Liver (tissue), 9 donors: ENCODE results near the gene RNASE4. TPM values are rescaled to one million over a fixed set of nuclear protein-coding genes. Genes with fewer than 3 reads are reported as not detected.

Experiments used
- DNase-seq: peaks from one replicate; pipeline ENCODE4 v3.0.0-alpha.2; 2017; ENCODE audit warnings: low spot score
- H3K27ac ChIP-seq, 2 donors: one replicate each; pipeline ENCODE4 v1.7.0; 2013; ENCODE audit warnings: inconsistent platforms in 2 of 2, low read length in 2 of 2, control low read depth in 1 of 2, low read depth in 1 of 2, mild to moderate bottlenecking in 1 of 2
- H3K27me3 ChIP-seq, 4 donors: one replicate each; pipeline versions ENCODE4 v1.6.1 to v1.7.0; 2013; ENCODE audit warnings: low read length in 3 of 4, inconsistent platforms in 1 of 4, mild to moderate bottlenecking in 1 of 4, moderate library complexity in 1 of 4; ENCODE audit not compliant: control insufficient read depth in 4 of 4, insufficient read depth in 4 of 4
- H3K36me3 ChIP-seq, 4 donors: one replicate each; pipeline versions ENCODE4 v1.6.1 to v1.7.0; 2013; ENCODE audit warnings: low read length in 3 of 4, mild to moderate bottlenecking in 3 of 4, low read depth in 1 of 4, moderate library complexity in 1 of 4; ENCODE audit not compliant: control insufficient read depth in 4 of 4, insufficient read depth in 3 of 4
- H3K4me1 ChIP-seq, 4 donors: one replicate each; pipeline versions ENCODE4 v1.6.1 to v1.7.0; 2013; ENCODE audit warnings: low read length in 3 of 4, mild to moderate bottlenecking in 3 of 4, moderate library complexity in 1 of 4; ENCODE audit not compliant: control insufficient read depth in 4 of 4, insufficient read depth in 4 of 4
- H3K4me3 ChIP-seq, 3 donors: one replicate each; pipeline versions ENCODE4 v1.6.1 to v1.7.0; 2013; ENCODE audit warnings: low read length in 3 of 3, control low read depth in 1 of 3, low read depth in 1 of 3, mild to moderate bottlenecking in 1 of 3
- H3K9ac ChIP-seq, 2 donors: one replicate each; pipeline ENCODE4 v1.7.0; 2013; ENCODE audit warnings: low read length in 2 of 2, mild to moderate bottlenecking in 2 of 2, moderate library complexity in 2 of 2, control low read depth in 1 of 2, low read depth in 1 of 2
- H3K9me3 ChIP-seq, 4 donors: one replicate each; pipeline versions ENCODE4 v1.6.1 to v1.7.0; 2013; ENCODE audit warnings: low read length in 3 of 4; ENCODE audit not compliant: control insufficient read depth in 4 of 4
- EGR1 ChIP-seq, 2 donors: IDR thresholded peaks; 2 replicates each; pipeline ENCODE4 v1.6.1; 2016 to 2018; ENCODE audit warnings: antibody characterized with exemption in 2 of 2, low read depth in 2 of 2
- FOXA1 ChIP-seq: IDR thresholded peaks from 2 replicates; pipeline ENCODE4 v1.6.1; 2016; ENCODE audit warnings: antibody characterized with exemption
- FOXA2 ChIP-seq: IDR thresholded peaks from 2 replicates; pipeline ENCODE4 v1.6.1; 2016; ENCODE audit warnings: antibody characterized with exemption
- GABPA ChIP-seq, 2 donors: IDR thresholded peaks in 1 of 2; conservative IDR thresholded peaks in 1 of 2; 2 replicates each; pipeline ENCODE4 v1.6.1; 2016; ENCODE audit warnings: antibody characterized with exemption in 2 of 2, mild to moderate bottlenecking in 1 of 2, moderate library complexity in 1 of 2
- HNF4A ChIP-seq, 2 donors: conservative IDR thresholded peaks; 2 replicates each; pipeline ENCODE4 v1.6.1; 2016; ENCODE audit warnings: antibody characterized with exemption in 2 of 2, mild to moderate bottlenecking in 2 of 2
- HNF4G ChIP-seq: IDR thresholded peaks from 2 replicates; pipeline ENCODE4 v1.6.1; 2016; ENCODE audit warnings: antibody characterized with exemption
- JUND ChIP-seq, 2 donors: IDR thresholded peaks; 2 replicates each; pipeline ENCODE4 v1.6.1; 2016; ENCODE audit warnings: antibody characterized with exemption in 2 of 2
- NR2F2 ChIP-seq: IDR thresholded peaks from 2 replicates; pipeline ENCODE4 v1.6.1; 2016; ENCODE audit warnings: antibody characterized with exemption
- RAD21 ChIP-seq, 2 donors: IDR thresholded peaks; 2 replicates each; pipeline ENCODE4 v1.6.1; 2016; ENCODE audit warnings: antibody characterized with exemption in 2 of 2, mild to moderate bottlenecking in 2 of 2
- RXRA ChIP-seq, 2 donors: IDR thresholded peaks; 2 replicates each; pipeline ENCODE4 v1.6.1; 2017 to 2018; ENCODE audit warnings: antibody characterized with exemption in 2 of 2, mild to moderate bottlenecking in 1 of 2
- SP1 ChIP-seq: IDR thresholded peaks from 2 replicates; pipeline ENCODE4 v1.6.1; 2018; ENCODE audit warnings: antibody characterized with exemption, mild to moderate bottlenecking
- TAF1 ChIP-seq: conservative IDR thresholded peaks from 2 replicates; pipeline ENCODE4 v1.6.1; 2016; ENCODE audit warnings: antibody characterized with exemption, mild to moderate bottlenecking
- YY1 ChIP-seq: IDR thresholded peaks from 2 replicates; pipeline ENCODE4 v1.6.1; 2016; ENCODE audit warnings: antibody characterized with exemption, mild to moderate bottlenecking
- WGBS: extraction: QIAGEN DNeasy Blood & Tissue Kit; methylation state at CpG from one replicate; pipeline ENCODE4 v1.1.7; 2013; 5-methylcytosine and 5-hydroxymethylcytosine counted together
- polyA plus RNA-seq, 2 donors: library from polyadenylated mRNA; stranded (reverse) in 1 of 2; unstranded in 1 of 2; fragments of 200-250 nt in 1 of 2; fragments of >200 nt in 1 of 2; fragmentation: Nextera tagmentation in 1 of 2; extraction: Ambion mirVana in 1 of 2; gene quantifications; one replicate each; pipeline versions ENCODE4 v1.2.1 to v1.2.3, GENCODE V29; 2013 to 2015
- total RNA-seq, 2 donors: library from RNA; depleted of rRNA; stranded (reverse); fragments of >200 nt; gene quantifications; one replicate each; pipeline ENCODE4 v1.2.3, GENCODE V29; 2014
- TF ChIP-seq, protein P1 (sequence below): fragments of 150-350 bp; IDR thresholded peaks from 2 replicates; pipeline ENCODE4 v1.5.1; 2017; ENCODE audit warnings: improper control_type of control experiment, low read depth, low read length; ENCODE audit not compliant: missing input control
- TF ChIP-seq, protein P2 (sequence below): IDR thresholded peaks from 2 replicates; pipeline ENCODE4 v1.6.1; 2016; ENCODE audit warnings: antibody characterized with exemption
- TF ChIP-seq, protein P3 (sequence below): IDR thresholded peaks from 2 replicates; pipeline ENCODE4 v1.6.1; 2016; ENCODE audit warnings: antibody characterized with exemption, mild to moderate bottlenecking
- TF ChIP-seq, protein P4 (sequence below): IDR thresholded peaks from 2 replicates; pipeline ENCODE4 v1.6.1; 2016; ENCODE audit warnings: antibody characterized with exemption
- TF ChIP-seq, protein P5 (sequence below): IDR thresholded peaks from 2 replicates; pipeline ENCODE4 v1.6.1; 2016; ENCODE audit warnings: antibody characterized with exemption
- donor health status: healthy.
- donor health status: healthy.
- donor health status: healthy.
- donor health status: healthy.
- donor health status: healthy.

RNASE4 gene
- total and polyA plus RNA-seq, 4 donors, result 129 to 319 (median 184) TPM

DNA sequence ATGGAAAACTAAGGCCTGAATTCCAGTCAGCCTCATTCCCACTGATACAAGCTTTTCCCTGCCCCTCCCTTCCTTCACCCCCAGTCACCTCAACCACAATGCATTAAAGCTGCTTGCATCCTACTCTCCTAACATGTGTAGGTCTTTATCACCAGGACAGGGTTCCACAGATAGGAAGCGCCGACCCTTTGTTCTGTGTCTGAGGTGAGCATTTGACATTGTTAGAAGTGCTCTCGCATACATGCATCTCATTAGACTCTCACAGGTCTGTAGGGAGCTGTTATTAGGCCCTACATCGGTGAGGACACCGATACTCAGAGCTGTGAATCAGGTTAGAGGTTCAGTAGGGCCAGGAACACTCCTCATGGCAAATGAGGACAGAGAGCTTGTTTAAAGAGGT lies 48.1 kb downstream of the RNASE4 start:
- TF ChIP-seq, protein P1, sequence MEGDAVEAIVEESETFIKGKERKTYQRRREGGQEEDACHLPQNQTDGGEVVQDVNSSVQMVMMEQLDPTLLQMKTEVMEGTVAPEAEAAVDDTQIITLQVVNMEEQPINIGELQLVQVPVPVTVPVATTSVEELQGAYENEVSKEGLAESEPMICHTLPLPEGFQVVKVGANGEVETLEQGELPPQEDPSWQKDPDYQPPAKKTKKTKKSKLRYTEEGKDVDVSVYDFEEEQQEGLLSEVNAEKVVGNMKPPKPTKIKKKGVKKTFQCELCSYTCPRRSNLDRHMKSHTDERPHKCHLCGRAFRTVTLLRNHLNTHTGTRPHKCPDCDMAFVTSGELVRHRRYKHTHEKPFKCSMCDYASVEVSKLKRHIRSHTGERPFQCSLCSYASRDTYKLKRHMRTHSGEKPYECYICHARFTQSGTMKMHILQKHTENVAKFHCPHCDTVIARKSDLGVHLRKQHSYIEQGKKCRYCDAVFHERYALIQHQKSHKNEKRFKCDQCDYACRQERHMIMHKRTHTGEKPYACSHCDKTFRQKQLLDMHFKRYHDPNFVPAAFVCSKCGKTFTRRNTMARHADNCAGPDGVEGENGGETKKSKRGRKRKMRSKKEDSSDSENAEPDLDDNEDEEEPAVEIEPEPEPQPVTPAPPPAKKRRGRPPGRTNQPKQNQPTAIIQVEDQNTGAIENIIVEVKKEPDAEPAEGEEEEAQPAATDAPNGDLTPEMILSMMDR, result no peak
- TF ChIP-seq, protein P2, sequence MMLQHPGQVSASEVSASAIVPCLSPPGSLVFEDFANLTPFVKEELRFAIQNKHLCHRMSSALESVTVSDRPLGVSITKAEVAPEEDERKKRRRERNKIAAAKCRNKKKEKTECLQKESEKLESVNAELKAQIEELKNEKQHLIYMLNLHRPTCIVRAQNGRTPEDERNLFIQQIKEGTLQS, result no peak
- TF ChIP-seq GABPA (IDR thresholded peaks at IDR 0.05 in 1 of 2, conservative IDR thresholded peaks at IDR 0.05 in 1 of 2), result no peak
- TF ChIP-seq, protein P3, sequence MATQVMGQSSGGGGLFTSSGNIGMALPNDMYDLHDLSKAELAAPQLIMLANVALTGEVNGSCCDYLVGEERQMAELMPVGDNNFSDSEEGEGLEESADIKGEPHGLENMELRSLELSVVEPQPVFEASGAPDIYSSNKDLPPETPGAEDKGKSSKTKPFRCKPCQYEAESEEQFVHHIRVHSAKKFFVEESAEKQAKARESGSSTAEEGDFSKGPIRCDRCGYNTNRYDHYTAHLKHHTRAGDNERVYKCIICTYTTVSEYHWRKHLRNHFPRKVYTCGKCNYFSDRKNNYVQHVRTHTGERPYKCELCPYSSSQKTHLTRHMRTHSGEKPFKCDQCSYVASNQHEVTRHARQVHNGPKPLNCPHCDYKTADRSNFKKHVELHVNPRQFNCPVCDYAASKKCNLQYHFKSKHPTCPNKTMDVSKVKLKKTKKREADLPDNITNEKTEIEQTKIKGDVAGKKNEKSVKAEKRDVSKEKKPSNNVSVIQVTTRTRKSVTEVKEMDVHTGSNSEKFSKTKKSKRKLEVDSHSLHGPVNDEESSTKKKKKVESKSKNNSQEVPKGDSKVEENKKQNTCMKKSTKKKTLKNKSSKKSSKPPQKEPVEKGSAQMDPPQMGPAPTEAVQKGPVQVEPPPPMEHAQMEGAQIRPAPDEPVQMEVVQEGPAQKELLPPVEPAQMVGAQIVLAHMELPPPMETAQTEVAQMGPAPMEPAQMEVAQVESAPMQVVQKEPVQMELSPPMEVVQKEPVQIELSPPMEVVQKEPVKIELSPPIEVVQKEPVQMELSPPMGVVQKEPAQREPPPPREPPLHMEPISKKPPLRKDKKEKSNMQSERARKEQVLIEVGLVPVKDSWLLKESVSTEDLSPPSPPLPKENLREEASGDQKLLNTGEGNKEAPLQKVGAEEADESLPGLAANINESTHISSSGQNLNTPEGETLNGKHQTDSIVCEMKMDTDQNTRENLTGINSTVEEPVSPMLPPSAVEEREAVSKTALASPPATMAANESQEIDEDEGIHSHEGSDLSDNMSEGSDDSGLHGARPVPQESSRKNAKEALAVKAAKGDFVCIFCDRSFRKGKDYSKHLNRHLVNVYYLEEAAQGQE, result no peak
- TF ChIP-seq JUND (IDR thresholded peaks at IDR 0.05), result no peak
- no peak for TF ChIP-seq HNF4G
- TF ChIP-seq, protein P4, sequence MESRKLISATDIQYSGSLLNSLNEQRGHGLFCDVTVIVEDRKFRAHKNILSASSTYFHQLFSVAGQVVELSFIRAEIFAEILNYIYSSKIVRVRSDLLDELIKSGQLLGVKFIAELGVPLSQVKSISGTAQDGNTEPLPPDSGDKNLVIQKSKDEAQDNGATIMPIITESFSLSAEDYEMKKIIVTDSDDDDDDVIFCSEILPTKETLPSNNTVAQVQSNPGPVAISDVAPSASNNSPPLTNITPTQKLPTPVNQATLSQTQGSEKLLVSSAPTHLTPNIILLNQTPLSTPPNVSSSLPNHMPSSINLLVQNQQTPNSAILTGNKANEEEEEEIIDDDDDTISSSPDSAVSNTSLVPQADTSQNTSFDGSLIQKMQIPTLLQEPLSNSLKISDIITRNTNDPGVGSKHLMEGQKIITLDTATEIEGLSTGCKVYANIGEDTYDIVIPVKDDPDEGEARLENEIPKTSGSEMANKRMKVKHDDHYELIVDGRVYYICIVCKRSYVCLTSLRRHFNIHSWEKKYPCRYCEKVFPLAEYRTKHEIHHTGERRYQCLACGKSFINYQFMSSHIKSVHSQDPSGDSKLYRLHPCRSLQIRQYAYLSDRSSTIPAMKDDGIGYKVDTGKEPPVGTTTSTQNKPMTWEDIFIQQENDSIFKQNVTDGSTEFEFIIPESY, result no peak
- TF ChIP-seq HNF4A (conservative IDR thresholded peaks at IDR 0.05), result no peak
- no peak for TF ChIP-seq RAD21 (IDR thresholded peaks at IDR 0.05)
- no peak for TF ChIP-seq TAF1
- TF ChIP-seq FOXA2, result no peak
- TF ChIP-seq, protein P5, sequence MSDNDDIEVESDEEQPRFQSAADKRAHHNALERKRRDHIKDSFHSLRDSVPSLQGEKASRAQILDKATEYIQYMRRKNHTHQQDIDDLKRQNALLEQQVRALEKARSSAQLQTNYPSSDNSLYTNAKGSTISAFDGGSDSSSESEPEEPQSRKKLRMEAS, result no peak
- TF ChIP-seq FOXA1, result no peak
- no peak for TF ChIP-seq EGR1 (IDR thresholded peaks at IDR 0.05; ENCODE audit: low read depth in 2 of 2)
- TF ChIP-seq SP1, result no peak
- no peak for TF ChIP-seq RXRA (IDR thresholded peaks at IDR 0.05)
- no peak for TF ChIP-seq YY1
- no peak for TF ChIP-seq NR2F2
- H3K9ac ChIP-seq, result no peak overlapping the region
- DNase-seq, result no peak
- H3K9me3 ChIP-seq, result no peaks in the 10 kb centered on the region
- H3K4me1 ChIP-seq, result no peaks in the 10 kb centered on the region
- H3K27ac ChIP-seq, result no peak overlapping the region
- WGBS, result 83% methylated on average over 5 of the region's 5 CpGs
- no peaks in the 10 kb centered on the region for H3K36me3 ChIP-seq
- no peak overlapping the region for H3K4me3 ChIP-seq
- no peaks in the 10 kb centered on the region for H3K27me3 ChIP-seq
